SK-N-SH (cell line): ENCODE data around the gene JAG1. TPM values are rescaled to one million over a fixed set of nuclear protein-coding genes. Genes with fewer than 3 reads are reported as not detected.
A peak's percentile ranks its signal among the peaks of the same experiment; 100 is the strongest.

Experiments
- CTCF ChIA-PET: fragments of 300-600, 350-600 bp; formaldehyde crosslinking; extraction: SDS; loops from one replicate; lab custom pipeline; 2021; lab: Yijun Ruan, JAX
- POLR2A ChIA-PET: fragments of 350-600 bp; sonication (Branson Sonifier 250); formaldehyde crosslinking; extraction: SDS; loops from one replicate; lab custom pipeline; 2020; ENCODE audit warnings: antibody characterized with exemption, inconsistent platforms; lab: Yijun Ruan, JAX
- DNase-seq: peaks from one replicate; pipeline ENCODE4 v3.0.0; 2012
- H2AFZ ChIP-seq: fragments of 200-600 bp; sonication (generic); 2 replicates; pipeline ENCODE4 v1.8.1; 2016; ENCODE audit warnings: antibody characterized with exemption, mild to moderate bottlenecking, low read depth
- H3F3A ChIP-seq: fragments of 200-600 bp; sonication (generic); replicated peaks from 2 replicates; pipeline ENCODE3; 2016; ENCODE audit warnings: antibody characterized with exemption, mild to moderate bottlenecking; ENCODE audit not compliant: insufficient read depth
- H3K27ac ChIP-seq, 2 experiments: fragments of 200-500 bp in 1 of 2; fragments of 200-600 bp in 1 of 2; sonication (Bioruptor generic) in 1 of 2; sonication (generic), shearing (Covaris generic) in 1 of 2; 2 replicates each; pipeline versions ENCODE4 v1.5.1 to v1.6.1; 2014 to 2016; ENCODE audit warnings: low read depth in 2 of 2, inconsistent platforms in 1 of 2, low read length in 1 of 2, mild to moderate bottlenecking in 1 of 2, mixed read lengths in 1 of 2
- H3K27me3 ChIP-seq: fragments of 200-600 bp; sonication (generic), shearing (Covaris generic); 2 replicates; pipeline ENCODE4 v1.6.1; 2016; ENCODE audit warnings: mixed run types; ENCODE audit not compliant: insufficient read depth
- H3K36me3 ChIP-seq, 2 experiments: fragments of 200-500 bp in 1 of 2; fragments of 200-600 bp in 1 of 2; sonication (Bioruptor generic) in 1 of 2; sonication (generic) in 1 of 2; replicated peaks in 1 of 2; 2 replicates each; pipeline versions ENCODE3 to v1.5.1; 2014 to 2016; ENCODE audit warnings: low read length in 1 of 2, mild to moderate bottlenecking in 1 of 2; ENCODE audit not compliant: insufficient read depth in 2 of 2, control insufficient read depth in 1 of 2
- H3K4me1 ChIP-seq, 2 experiments: fragments of 200-500 bp in 1 of 2; fragments of 200-600 bp in 1 of 2; sonication (Bioruptor generic) in 1 of 2; sonication (generic), shearing (Covaris generic) in 1 of 2; 2 replicates each; pipeline versions ENCODE4 v1.5.1 to v1.6.1; 2014 to 2016; ENCODE audit warnings: low read depth in 1 of 2, low read length in 1 of 2, mixed run types in 1 of 2; ENCODE audit not compliant: insufficient read depth in 2 of 2, control insufficient read depth in 1 of 2
- H3K4me2 ChIP-seq: fragments of 200-600 bp; sonication (generic), shearing (Covaris generic); 2 replicates; pipeline ENCODE4 v1.6.1; 2017; ENCODE audit warnings: mixed run types
- H3K4me3 ChIP-seq, 2 experiments: fragments of 200-500 bp in 1 of 2; fragments of 200-600 bp in 1 of 2; sonication (Bioruptor generic) in 1 of 2; sonication (generic), shearing (Covaris generic) in 1 of 2; 2 replicates each; pipeline versions ENCODE4 v1.5.1 to v1.8.1; 2014 to 2016; ENCODE audit warnings: low read depth in 2 of 2, inconsistent platforms in 1 of 2, low read length in 1 of 2, mild to moderate bottlenecking in 1 of 2, mixed read lengths in 1 of 2, moderate library complexity in 1 of 2
- H3K79me2 ChIP-seq: fragments of 200-600 bp; sonication (generic); 2 replicates; pipeline ENCODE4 v1.8.1; 2017; ENCODE audit warnings: mild to moderate bottlenecking; ENCODE audit not compliant: insufficient read depth
- H3K9ac ChIP-seq: fragments of 200-600 bp; sonication (generic); 2 replicates; pipeline ENCODE4 v1.6.1; 2017; ENCODE audit warnings: mixed run types
- H3K9me2 ChIP-seq: fragments of 200-600 bp; sonication (generic); 2 replicates; pipeline ENCODE4 v1.6.1; 2017; ENCODE audit warnings: mixed run types
- H3K9me3 ChIP-seq: fragments of 200-600 bp; sonication (generic); 2 replicates; pipeline ENCODE4 v1.6.1; 2017; ENCODE audit warnings: mixed run types, mild to moderate bottlenecking, moderate library complexity
- H4K20me1 ChIP-seq: fragments of 200-600 bp; sonication (generic); 2 replicates; pipeline ENCODE4 v1.6.1; 2017; ENCODE audit warnings: mild to moderate bottlenecking, mixed run types; ENCODE audit not compliant: insufficient read depth
- EP300 ChIP-seq, 2 experiments: IDR thresholded peaks; 2 replicates each; pipeline versions ENCODE4 v1.4.0 to v1.6.1; 2012; ENCODE audit warnings: borderline replicate concordance in 1 of 2, low read depth in 1 of 2, low read length in 1 of 2
- FOSL2 ChIP-seq: IDR thresholded peaks from 2 replicates; pipeline ENCODE4 v1.4.0; 2012; ENCODE audit warnings: low read depth, mild to moderate bottlenecking, moderate library complexity, borderline replicate concordance
- FOXJ3 ChIP-seq: sonication (generic); formaldehyde crosslinking; IDR thresholded peaks from 2 replicates; pipeline ENCODE4 v1.5.1; 2020; ENCODE audit warnings: mild to moderate bottlenecking, missing genetic modification reagents
- GABPA ChIP-seq: IDR thresholded peaks from 2 replicates; pipeline ENCODE4 v1.4.0; 2012; ENCODE audit warnings: low read depth, mild to moderate bottlenecking
- GATA2 ChIP-seq: sonication (generic); formaldehyde crosslinking; IDR thresholded peaks from 2 replicates; pipeline ENCODE4 v1.5.0; 2020; ENCODE audit warnings: mild to moderate bottlenecking, missing genetic modification reagents
- JUND ChIP-seq: IDR thresholded peaks from 2 replicates; pipeline ENCODE4 v1.4.0; 2012
- MAX ChIP-seq: IDR thresholded peaks from 2 replicates; pipeline ENCODE4 v1.4.0; 2012; ENCODE audit warnings: low read depth
- MEF2A ChIP-seq: IDR thresholded peaks from 2 replicates; pipeline ENCODE4 v1.4.0; 2012; ENCODE audit warnings: low read depth, borderline replicate concordance
- MXI1 ChIP-seq: IDR thresholded peaks from 2 replicates; pipeline ENCODE4 v1.6.1; 2012; ENCODE audit warnings: mild to moderate bottlenecking, low read depth, low read length, improper control_type of control experiment
- NRF1 ChIP-seq: IDR thresholded peaks from 2 replicates; pipeline ENCODE4 v1.6.1; 2012; ENCODE audit warnings: low read depth, mild to moderate bottlenecking, low read length
- PBX3 ChIP-seq: IDR thresholded peaks from 2 replicates; pipeline ENCODE4; 2012
- RFX5 ChIP-seq: IDR thresholded peaks from 2 replicates; pipeline ENCODE4 v1.6.1; 2012; ENCODE audit warnings: mild to moderate bottlenecking, improper control_type of control experiment, low read length
- SMC3 ChIP-seq: IDR thresholded peaks from 2 replicates; pipeline ENCODE4 v1.6.1; 2012; ENCODE audit warnings: low read depth, low read length, improper control_type of control experiment
- TCF12 ChIP-seq: IDR thresholded peaks from 2 replicates; pipeline ENCODE4 v1.4.0; 2012
- TEAD4 ChIP-seq: IDR thresholded peaks from 2 replicates; pipeline ENCODE4 v1.4.0; 2012; ENCODE audit warnings: mild to moderate bottlenecking, borderline replicate concordance; ENCODE audit not compliant: insufficient read depth
- USF1 ChIP-seq: IDR thresholded peaks from 2 replicates; pipeline ENCODE4 v1.4.0; 2012; ENCODE audit warnings: low read depth, borderline replicate concordance
- YY1 ChIP-seq: IDR thresholded peaks from 2 replicates; pipeline ENCODE4 v1.4.0; 2012; ENCODE audit warnings: low read depth, mild to moderate bottlenecking
- WGBS: methylation state at CpG from one replicate; pipeline ENCODE4 v1.1.6; 2017; ENCODE audit warnings: low lambda C conversion rate; 5-methylcytosine and 5-hydroxymethylcytosine counted together
- polyA plus RNA-seq, 3 experiments: library from polyadenylated mRNA; depleted of rRNA; stranded (reverse); fragments of >200 nt; gene quantifications; 2 replicates each; pipeline ENCODE4 v1.2.3, GENCODE V29; 2012
- TF ChIP-seq, protein P1 (sequence below): fragments of 150-350 bp; IDR thresholded peaks from 2 replicates; pipeline ENCODE4 v1.6.1; 2016; ENCODE audit warnings: mild to moderate bottlenecking, low read depth, low read length
- TF ChIP-seq, protein P2 (sequence below): IDR thresholded peaks from 2 replicates; pipeline ENCODE4 v1.4.0; 2012; ENCODE audit warnings: low read depth, borderline replicate concordance

The JAG1 gene
- polyA plus RNA-seq, 1 of the 3 experiments (the other 2 are of a cell fraction): 6.0 TPM

DNA sequence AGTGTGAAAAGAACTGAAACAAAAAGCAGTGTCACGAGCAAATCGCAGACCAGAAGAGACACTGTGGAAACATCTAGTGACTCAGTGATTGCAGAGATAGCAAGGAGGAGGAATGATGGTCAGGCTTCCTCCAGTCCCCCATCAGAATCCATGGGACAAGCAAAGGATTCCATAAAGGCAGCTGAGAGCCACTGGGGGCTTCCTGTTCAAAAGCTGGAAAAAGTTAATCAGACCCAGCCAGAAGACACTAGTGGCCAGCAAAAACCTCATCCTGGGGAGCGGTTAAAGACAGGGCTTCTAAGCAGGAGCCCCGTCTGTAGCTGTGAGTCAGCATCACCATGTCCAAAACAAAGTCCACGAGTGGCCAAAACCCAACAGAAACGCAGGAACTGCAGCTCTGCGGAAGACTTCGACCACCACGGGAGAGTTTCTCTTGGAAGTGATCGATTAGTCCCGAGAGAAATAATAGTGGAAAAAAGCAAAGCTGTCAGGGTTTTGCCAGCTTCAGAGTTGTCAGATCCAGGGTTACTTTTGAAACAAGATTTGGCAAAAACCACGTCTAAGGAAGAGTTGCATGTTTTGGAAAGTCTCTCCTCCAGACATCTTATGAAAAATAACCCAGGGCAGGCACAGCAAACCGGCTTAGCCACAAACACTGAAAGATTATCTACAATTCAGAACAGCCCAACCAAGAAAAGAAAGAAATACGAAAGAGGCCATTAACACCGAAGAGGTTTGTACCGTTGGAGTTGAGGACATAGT is 51.0 kb downstream of the JAG1 start (continued):
- no peak for TF ChIP-seq USF1
- TF ChIP-seq RFX5: no peak
- no peak for TF ChIP-seq GABPA

DNA sequence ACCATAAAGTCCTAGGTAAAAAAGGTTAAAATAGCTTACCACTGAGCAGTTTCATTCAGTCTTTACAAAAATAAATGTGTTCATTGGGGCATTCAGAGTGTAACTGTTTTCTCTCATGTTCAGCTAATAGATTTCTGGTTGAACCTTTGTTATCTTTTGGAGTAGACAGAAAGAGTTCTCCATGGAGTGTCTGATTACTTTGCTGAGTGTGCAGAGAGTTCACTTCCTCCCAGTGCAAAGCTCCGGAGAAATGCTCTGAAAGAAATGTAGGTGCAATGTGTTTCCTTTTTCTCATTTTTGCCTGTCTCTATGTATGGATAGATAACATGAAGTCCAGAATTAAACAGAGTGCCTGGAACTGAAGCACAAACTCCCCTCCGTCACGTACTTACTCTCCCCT is 52.6 kb downstream of the JAG1 start:
- H3K79me2 ChIP-seq: no peaks in the 10 kb centered on the region
- H3K9me3 ChIP-seq: no peaks in the 10 kb centered on the region
- ChIA-PET CTCF (no interaction called here), POLR2A (no interaction called here)
- H3K27ac ChIP-seq: peak overlapping the region in 1 of 2 experiments; percentile 95; a peak in 1 of 4 replicates
- no peaks in the 10 kb centered on the region for H3K9me2 ChIP-seq
- H3F3A ChIP-seq: peaks cover 24% of the 10 kb centered on the region
- no peaks in the 10 kb centered on the region for H3K27me3 ChIP-seq
- H3K36me3 ChIP-seq: no peaks in the 10 kb centered on the region
- TF ChIP-seq GATA2 (CRISPR knock-in tag): no peak
- TF ChIP-seq TEAD4: no peak
- TF ChIP-seq, protein P1, sequence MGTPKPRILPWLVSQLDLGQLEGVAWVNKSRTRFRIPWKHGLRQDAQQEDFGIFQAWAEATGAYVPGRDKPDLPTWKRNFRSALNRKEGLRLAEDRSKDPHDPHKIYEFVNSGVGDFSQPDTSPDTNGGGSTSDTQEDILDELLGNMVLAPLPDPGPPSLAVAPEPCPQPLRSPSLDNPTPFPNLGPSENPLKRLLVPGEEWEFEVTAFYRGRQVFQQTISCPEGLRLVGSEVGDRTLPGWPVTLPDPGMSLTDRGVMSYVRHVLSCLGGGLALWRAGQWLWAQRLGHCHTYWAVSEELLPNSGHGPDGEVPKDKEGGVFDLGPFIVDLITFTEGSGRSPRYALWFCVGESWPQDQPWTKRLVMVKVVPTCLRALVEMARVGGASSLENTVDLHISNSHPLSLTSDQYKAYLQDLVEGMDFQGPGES: no peak
- no peak for TF ChIP-seq USF1
- TF ChIP-seq GABPA: no peak
- no peak for TF ChIP-seq FOXJ3 (CRISPR knock-in tag)
- TF ChIP-seq MXI1: no peak
- no peak for TF ChIP-seq MAX
- TF ChIP-seq YY1: no peak
- no peak for TF ChIP-seq MEF2A
- no peak for TF ChIP-seq SMC3
- TF ChIP-seq EP300 (IDR thresholded peaks at IDR 0.05; ENCODE audit: borderline replicate concordance in 1 of 2, low read depth in 1 of 2, low read length in 1 of 2): no peak
- TF ChIP-seq, protein P2, sequence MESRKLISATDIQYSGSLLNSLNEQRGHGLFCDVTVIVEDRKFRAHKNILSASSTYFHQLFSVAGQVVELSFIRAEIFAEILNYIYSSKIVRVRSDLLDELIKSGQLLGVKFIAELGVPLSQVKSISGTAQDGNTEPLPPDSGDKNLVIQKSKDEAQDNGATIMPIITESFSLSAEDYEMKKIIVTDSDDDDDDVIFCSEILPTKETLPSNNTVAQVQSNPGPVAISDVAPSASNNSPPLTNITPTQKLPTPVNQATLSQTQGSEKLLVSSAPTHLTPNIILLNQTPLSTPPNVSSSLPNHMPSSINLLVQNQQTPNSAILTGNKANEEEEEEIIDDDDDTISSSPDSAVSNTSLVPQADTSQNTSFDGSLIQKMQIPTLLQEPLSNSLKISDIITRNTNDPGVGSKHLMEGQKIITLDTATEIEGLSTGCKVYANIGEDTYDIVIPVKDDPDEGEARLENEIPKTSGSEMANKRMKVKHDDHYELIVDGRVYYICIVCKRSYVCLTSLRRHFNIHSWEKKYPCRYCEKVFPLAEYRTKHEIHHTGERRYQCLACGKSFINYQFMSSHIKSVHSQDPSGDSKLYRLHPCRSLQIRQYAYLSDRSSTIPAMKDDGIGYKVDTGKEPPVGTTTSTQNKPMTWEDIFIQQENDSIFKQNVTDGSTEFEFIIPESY: no peak
- TF ChIP-seq FOSL2: no peak
- TF ChIP-seq NRF1: no peak
- TF ChIP-seq TCF12: no peak
- no peak for TF ChIP-seq JUND
- TF ChIP-seq PBX3: no peak
- no peak overlapping the region for H3K9ac ChIP-seq
- no peak overlapping the region for H3K4me3 ChIP-seq
- no peak overlapping the region for H3K4me2 ChIP-seq
- no peaks in the 10 kb centered on the region for H4K20me1 ChIP-seq
- H3K4me1 ChIP-seq: peaks cover 9 to 18% of the 10 kb centered on the region in 2 experiments
- WGBS: 98% methylated on average over 3 of the region's 3 CpGs
- DNase-seq: no peak
- no peak overlapping the region for H2AFZ ChIP-seq
